ENCODE data around the gene PPIF.
A peak's percentile ranks its signal among the peaks of the same experiment; 100 is the strongest.
"Not testable (repeated sequence)": the region's sequence is repeated elsewhere in the genome, so short reads cannot be mapped to it uniquely, and the experiment has no call there.

The PPIF gene

DNA sequence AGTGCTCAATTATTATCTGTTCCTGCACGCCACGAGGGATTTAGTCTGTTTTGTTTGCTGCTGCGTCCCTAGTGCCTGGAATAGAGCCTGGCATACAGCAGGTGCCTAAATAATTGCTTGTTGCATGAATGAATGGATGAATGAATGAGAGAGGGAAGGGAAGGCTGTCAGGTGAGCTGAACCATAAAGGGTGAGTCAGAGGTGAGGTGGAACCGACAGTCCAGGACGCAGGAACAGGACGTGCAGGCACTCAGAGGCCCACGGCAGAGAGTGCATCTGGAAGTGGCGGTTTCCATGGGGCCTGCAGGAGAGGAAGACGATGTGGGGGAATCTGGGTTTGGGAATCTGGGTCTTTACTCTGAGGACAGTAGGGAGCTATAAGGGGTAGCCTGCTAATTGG lies 17.7 kb upstream of the PPIF start:
- DNase-seq (ENCODE audit: low read depth in 4 of 4, low spot score in 1 of 4): no peak

- no peak for DNase-seq (ENCODE audit: low read depth in 4 of 4, low spot score in 1 of 4)
Observed at GRCh38 chr10:79331226-79331625, 16.0 kb upstream of the PPIF start.

DNA sequence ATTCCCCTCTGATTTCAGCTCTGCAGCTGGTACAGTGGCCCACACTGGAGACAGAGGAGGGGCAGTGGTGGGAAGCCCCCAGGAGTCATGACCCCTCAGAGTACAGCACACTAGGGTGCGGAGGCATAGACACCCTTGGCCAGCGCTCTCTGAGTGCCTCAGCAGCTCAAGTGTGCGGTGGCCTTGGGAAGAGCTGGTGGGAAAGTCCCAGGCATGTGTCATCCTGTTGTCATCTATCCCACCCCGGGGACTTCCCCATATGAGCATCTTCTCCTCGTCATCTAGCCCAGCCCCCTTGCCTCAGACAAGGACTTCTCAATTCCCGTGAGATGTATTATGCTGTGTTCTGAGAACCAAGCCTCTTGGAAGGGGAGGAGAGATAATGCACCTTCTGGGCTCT lies 15.6 kb upstream of the PPIF start:
- DNase-seq (ENCODE audit: low read depth in 4 of 4, low spot score in 1 of 4): peak; percentile 55 to 86 (median 66)

GRCh38 chr10:79332610-79333315 lies 14.5 kb upstream of the PPIF start:
- not testable (repeated sequence) for DNase-seq (ENCODE audit: low read depth in 4 of 4, low spot score in 1 of 4)

DNA sequence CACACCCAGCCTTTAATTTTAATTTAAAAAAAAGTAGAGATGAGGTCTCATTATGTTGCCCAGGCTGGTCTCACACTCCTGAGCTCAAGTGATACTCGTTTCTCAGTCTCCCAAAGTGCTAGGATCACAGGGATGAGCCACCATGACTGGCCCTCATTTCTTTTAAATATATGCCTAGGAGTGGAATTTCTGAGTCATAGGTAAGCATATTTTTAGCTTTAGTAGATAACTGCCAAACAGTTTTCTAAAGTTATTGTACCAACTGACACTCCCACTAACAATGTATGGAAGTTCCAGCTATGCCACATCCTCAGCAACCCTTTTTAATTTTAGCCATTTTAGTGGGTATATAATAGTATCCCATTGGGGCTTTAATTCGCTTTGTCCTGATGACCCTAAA lies 13.8 kb upstream of the PPIF start:
- no peak for DNase-seq (ENCODE audit: low read depth in 4 of 4, low spot score in 1 of 4)

DNA sequence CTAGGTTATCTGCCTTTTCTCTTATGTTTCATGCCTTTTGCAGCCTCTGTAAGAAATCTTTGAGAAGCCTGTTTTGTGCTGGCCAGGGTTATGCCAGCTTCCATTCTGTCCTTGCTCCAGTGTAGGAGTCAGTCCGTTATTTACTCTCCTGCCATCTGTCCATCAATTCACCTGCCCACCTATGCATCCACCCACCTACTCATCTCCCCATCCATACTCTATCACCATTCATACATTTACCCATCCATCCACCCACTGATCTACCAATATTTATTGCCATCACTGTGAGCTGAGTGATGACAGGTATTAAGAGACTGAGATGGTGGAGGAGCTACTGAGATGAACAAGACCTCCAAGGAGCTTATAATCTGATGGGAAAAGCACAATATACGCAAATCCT lies 12.7 kb upstream of the PPIF start:
- DNase-seq (ENCODE audit: low read depth in 4 of 4, low spot score in 1 of 4): no peak

DNA sequence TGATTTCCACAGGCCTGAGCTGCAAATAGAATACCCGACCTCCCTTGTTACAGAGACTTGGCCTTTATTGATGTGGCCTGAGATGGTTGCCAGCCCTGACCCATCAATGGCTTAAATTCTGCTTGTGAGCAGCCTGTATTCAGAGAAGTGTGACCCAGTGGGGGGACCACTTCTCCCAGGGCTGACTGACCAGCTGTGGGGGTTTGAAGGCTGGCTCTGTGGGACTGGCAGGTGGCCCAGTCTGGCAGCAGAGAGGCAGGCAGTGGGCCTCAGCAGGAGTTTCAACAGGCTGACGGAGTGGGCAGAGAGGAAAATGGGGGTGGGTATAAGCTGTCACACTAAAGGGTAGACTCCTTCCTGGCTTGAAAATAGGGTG lies 12.2 kb upstream of the PPIF start:
- no peak for DNase-seq (ENCODE audit: low read depth in 4 of 4, low spot score in 1 of 4)

- no peak for DNase-seq (ENCODE audit: low read depth in 4 of 4, low spot score in 1 of 4)
Observed at GRCh38 chr10:79335470-79336235, 11.6 kb upstream of the PPIF start.

- no peak for DNase-seq (ENCODE audit: low read depth in 4 of 4, low spot score in 1 of 4)
Observed at GRCh38 chr10:79336276-79336675, 11.0 kb upstream of the PPIF start.

DNA sequence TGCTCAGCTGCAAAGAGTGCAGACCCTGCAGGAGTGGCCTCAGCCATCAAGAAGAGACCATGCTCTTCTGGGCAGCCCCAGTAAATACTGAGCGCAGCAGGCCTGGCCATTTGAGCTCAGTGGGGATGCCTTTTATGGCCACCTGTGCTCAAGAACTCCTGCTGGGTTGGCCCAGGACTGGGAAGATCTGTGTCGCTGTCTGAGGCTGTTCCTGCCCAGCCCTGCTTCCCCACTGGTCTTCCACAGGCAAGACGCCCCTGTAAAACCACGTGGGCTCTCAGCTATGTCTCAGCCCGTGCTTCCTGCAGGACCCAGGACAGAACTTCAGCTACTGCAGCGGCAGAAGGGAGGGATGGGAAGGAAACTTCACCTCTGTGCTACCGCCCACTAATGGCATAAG lies 10.5 kb upstream of the PPIF start:
- no peak for DNase-seq (ENCODE audit: low read depth in 4 of 4, low spot score in 1 of 4)

DNA sequence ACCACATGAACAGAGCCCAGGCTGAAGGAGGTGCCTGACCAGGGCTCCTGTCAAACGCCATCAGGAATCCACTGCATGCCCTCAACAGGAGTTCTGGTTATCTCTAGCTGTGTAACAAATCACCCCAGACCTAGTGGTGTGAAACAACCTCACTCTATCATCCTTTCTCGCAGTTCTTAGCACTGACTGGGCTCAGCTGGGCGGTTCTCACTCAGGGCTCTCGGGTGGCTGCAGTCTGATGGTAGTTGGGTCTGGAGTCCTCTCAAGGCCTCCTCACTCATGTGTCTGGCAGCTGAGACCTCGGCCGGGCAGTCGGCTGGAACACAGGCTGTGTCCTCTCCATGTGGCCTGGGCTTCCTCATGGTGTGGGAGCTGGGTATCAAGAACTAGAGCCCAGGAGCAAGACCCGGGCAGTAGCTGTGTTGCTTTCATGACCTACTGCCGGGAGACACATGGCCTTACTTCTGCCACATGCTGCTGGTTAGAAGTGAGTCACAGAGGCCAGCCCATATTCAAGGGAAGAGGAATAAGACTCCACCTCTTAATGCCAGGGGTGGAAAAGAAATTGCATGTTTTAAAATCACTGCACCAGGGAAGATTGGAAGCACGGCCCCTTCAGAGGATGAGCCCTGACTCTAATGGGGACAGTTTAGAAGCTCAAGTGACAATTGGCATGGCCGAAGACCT lies 9.3 kb upstream of the PPIF start:
- not testable (repeated sequence) for DNase-seq (ENCODE audit: low read depth in 4 of 4, low spot score in 1 of 4)

DNA sequence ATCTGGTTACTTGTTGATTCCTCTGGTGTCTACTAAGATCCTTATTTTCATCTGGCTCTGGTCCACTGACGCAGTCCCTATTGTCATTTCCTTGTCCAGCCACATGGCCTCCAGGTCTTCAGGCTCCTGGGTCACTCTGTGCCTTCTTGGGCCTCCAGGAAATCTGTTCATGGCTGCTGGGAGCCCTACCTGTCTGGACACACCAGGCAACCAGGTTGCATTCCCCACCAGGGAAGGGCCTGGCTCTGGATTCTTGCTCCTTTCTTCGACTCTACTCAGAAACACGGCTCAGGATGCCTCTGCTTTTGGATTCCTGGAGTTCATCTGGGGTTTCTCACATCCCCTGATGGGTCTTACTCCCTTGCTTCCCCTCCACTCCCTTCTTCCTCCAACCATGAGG lies 8.0 kb upstream of the PPIF start:
- no peak for DNase-seq (ENCODE audit: low read depth in 4 of 4, low spot score in 1 of 4)

GRCh38 chr10:79340646-79341244 lies 6.5 kb upstream of the PPIF start:
- no peak for DNase-seq (ENCODE audit: low read depth in 4 of 4, low spot score in 1 of 4)

GRCh38 chr10:79342295-79342761 lies 4.9 kb upstream of the PPIF start:
- DNase-seq (ENCODE audit: low read depth in 4 of 4, low spot score in 1 of 4): no peak

GRCh38 chr10:79342811-79343561 lies 4.3 kb upstream of the PPIF start:
- DNase-seq (ENCODE audit: low read depth in 4 of 4, low spot score in 1 of 4): no peak

DNA sequence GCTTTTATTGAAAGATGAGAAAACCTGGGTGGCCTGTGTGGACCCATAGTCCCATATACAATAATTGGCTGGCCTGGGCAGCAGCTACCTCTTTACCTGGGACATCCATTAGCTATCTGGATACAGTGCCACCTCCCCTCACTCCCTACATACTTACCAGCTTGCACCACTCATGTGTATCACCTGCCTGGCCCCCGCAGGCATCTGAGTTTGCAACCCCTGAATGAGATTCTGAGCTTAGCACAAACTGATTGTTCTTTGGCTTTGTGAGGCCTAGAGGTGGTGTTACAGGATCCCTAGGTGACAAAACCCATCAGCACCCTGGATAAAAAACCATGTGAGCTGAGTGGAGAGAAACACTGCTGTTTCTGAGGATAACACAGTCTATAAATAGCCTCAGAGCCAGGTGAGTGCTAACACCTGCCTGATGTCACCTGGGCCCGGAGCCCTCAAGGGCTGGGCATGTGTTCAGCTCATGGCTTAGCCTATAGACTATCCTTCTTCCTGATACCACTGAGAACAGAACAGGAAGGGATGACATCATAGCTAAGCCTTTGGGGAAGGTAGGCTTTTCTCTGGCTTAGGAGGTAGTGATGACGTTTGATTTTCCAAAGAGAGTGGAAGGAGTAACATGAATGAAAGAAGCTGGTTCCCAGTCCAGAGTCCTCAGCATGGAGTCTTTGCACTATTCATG lies 2.6 kb upstream of the PPIF start:
- no peak for DNase-seq (ENCODE audit: low read depth in 4 of 4, low spot score in 1 of 4)

DNA sequence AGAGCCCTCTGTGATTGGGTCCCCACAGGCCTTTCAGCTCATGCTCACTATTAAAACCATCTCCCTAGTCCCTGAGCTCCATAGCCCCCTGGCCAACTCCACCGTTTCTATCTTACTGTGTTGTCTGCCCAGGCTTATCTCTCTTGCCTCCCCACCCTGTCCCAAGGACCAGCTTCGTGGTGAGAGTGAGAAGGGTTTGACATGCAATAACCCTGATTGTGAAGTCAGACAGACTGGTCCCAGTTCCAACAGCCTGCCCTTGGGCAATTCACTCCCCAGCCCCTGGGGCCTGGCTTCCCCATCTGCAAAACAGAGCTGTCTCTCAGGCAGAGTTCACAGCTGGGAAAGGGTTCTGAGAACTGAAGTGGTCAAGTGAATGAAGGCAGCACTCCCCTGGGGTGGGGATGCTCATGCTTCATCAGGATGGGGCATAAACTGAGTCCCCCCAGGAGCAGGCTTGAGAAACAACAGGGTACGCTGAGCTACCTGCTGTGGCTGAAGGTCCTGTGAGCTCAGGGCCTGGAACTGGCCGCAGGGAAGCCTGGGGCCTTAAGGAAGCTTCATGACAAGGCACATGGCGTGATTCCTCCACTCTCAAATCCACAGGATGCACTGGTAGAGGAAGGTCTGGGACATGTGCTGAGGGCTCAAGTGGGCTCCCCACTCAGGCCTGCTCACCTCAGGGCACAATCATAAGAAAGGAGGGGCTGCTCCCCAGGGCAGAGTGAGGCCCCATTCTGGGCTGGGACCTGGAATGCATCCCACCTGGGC lies 1.8 kb upstream of the PPIF start:
- no peak for DNase-seq (ENCODE audit: low read depth in 4 of 4, low spot score in 1 of 4)

GRCh38 chr10:79346012-79346340 lies 1.3 kb upstream of the PPIF start:
- DNase-seq (ENCODE audit: low read depth in 4 of 4, low spot score in 1 of 4): no peak

DNA sequence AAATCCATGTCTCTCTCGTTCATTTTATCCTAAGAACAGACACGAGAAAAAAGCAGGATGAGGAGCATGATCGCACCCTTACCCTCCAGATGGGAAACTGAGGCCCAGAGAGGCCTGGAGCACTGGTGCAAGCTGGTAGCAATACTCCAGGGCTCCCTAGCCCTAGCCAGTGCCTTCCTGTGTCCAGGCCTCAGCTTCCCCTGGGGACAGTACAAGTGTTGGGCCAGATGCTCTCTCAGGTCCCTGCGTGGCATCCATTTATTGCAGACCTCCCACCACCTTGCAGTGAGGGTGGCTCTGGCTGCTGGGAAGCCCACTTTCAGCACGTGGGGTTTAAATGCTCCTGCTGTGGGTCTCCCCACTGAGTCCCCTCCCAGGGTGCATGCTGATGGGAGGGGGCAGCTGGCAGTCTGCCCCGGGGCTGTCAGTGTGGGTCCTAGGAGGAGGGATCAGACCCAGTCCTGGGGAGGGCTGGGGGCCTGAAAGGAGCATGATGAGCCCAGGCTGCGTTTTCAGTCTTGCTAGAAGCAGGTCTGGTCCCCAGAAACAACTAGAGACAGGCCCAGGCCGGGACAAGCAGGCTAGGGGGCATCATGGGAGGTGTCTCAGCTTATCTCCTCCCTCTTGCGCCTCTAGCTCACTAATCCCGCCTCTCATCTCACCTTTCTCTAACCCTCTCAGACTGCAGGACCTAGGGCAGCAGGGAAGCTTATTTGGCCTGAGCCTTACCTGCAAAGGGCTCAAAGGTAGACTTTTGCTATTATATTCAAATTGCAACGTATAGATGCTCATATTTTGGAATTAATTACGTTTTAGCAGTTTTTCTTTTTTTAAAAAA lies 662 bp upstream of the PPIF start:
- no peak for DNase-seq (ENCODE audit: low read depth in 4 of 4, low spot score in 1 of 4)

Data from stimulated activated CD4-positive, alpha-beta T cell treated with anti-CD3 and anti-CD28 coated beads, Interleukin-1b, Interleukin-23, amount 100 ng/mL, for 24 hours (primary cell).